GM19099 (cell line): ENCODE measurements around the gene KLK3.

ENCODE experiments used
- POLR2A ChIP-seq: IDR thresholded peaks from 3 replicates; pipeline ENCODE4 v1.6.1; 2011; ENCODE audit warnings: low read depth; ENCODE audit not compliant: insufficient read length; ENCODE audit errors: extremely low read depth

Gene KLK3

DNA sequence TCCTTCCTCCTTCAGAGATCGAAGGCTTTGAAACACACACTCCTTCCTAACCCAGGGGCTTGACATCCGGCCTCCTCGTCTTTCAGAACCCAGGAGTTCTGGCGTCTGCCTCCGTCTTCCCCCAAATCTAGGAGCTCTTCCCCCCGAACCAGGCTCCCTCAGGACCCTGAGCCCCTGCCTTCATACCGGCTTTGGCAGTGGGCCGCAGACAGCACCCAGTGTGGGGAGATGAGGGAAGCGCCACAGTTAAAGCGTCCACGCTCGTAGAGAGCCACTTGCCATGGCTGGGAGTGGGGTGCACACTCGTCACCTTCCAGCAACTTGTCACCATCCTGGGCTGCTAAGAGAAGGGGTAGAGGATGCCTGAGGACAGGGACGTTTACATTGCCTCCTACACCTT is 27.2 kb upstream of the KLK3 start:
- TF ChIP-seq POLR2A, result no peak

DNA sequence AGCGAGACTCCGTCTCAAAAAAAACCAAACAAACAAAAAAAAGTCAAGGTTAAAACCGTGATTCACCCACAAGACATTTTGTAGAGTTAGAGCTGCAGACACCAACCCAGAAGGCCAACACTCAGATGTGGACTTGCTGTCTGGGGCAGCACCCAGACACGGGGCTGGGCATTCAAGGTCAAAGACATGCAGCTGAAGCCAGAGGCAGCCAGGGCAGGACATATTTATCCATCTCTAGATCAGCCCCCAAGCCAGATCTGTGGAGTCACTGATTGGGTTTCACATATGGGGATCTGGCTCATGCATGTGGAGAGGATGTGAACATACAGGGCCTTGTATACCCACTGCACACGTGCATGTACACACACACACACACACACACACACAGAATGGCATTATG is 24.9 kb upstream of the KLK3 start:
- no peak for TF ChIP-seq POLR2A

DNA sequence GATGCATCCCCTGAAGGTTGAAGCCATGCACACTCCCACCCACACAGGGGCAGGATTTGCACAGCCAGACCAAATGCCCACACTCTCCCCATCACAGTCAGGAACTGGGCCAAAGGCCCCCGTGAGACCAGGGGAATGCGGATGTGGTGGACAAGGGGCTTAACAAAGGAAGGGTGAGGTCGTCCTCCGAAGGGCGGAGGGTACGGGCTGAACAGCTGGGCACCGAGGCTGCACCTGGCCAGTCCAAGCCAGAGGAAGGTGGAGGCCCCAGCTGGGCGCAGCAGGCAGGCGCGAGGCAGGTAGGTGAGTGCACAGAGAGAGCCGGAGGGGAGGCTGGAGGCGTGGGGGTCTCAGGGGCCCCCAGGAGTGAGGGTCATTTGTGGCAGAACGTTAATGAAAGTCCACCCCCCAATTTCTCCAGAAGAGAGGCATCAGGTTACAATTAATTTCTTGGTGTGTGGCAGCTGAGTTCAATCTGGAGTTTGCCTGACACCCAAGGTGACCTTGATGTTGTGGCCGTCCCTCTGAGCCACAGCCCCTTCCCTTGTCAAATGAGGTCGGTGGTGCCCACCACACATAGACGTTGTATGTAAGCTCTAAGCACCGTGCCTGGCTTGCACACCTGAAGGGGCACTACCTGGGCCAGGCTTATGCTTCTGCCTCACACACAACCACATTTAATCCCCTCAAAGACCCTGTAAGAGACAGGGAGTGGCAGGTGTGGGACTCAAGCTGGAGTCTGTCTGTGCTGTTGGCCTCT is 24.3 kb upstream of the KLK3 start:
- no peak for TF ChIP-seq POLR2A

DNA sequence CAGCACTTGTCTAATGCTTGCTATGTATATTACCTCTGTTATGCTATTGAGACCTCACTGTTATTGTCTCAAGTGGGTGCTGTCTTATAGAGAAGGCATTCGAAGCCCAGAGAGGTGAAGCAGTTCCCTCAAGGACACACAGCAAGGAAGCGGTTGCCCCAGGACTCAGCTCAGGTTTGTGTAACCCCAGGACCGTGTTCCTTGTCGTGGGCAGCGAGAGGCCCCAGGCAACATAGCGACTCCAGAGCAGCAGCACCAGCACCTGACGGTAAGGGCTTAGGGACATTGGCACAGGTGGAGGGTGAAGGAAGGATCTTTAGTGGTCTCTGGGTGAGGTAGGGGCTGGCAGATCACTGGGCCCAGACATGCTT is 23.7 kb upstream of the KLK3 start:
- no peak for TF ChIP-seq POLR2A

DNA sequence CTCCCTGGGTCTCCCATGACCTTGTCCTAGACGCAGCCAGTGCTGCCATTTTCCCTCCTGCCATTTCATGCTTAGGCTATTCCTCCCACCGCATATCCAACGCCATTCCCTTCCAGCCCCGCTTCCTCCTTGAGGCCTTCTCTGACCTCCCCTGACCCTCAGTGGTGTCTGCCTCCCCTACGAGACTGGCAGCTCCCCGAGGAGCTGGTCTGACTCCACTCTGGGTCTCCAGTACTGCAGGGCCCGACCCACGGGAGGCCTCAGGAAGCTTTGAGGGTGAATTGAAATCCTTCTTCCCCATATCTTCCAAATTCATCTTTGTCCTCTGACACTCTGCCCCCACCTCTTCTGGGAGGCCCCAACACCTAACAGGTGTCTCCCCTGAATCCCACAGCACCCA is 22.0 kb upstream of the KLK3 start:
- no peak for TF ChIP-seq POLR2A

DNA sequence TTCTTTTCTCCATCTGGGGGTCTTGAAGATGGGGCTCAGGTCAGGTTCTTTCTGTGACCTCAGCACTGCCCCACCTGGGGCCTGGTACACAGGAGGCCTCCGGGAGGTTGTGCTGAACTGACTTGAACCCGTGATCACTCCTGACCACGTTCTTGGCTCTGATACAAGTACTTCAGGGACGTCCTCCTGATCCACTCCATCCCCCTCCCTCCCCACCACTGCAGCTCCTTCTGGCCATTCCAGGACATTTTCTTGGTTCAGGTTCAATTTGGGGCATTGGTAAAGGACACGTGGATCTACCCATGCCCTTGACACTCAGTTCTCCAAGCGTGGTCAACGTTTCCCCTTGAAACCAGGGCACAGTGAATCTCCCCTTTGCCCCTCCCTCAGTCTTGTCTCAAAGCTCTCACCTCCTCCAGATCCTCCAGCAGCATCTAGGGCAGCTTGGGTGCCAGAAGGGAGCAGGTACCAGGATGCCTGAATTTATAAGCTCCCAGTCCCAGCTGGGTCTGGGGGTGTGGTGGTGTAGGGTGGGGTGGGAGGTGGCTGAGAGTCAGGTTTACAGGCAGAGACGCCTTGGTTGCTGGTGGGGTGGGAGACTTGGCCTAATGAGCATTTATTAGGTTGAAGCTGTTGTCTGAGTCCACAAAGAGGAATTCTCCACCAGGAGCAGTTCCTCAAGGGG is 21.5 kb upstream of the KLK3 start, which contains the start of gene KLK15:
KLK15 (minus strand) TSS at position 458 of the 685 bp plus-strand sequence. CDS start 2,082 bp downstream, outside the sequence.
- no peak for TF ChIP-seq POLR2A

DNA sequence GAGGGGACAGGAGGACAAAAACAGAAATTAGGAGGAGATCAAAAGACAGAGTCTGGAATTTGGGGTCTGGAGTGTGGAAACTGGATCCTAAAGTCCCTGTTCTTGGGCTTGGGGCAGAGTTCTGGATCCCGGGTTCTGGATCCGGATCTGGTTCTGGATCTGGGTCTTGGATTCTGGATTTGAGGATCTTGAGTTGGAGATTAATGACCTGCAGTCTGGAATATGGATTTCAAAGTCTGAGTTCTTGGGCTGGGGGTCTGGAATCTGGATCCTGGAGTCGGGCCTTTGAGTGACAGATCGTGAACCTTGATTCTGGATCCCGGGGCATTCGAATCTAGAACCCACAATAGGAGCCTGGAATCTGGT is 20.9 kb upstream of the KLK3 start:
- no peak for TF ChIP-seq POLR2A

DNA sequence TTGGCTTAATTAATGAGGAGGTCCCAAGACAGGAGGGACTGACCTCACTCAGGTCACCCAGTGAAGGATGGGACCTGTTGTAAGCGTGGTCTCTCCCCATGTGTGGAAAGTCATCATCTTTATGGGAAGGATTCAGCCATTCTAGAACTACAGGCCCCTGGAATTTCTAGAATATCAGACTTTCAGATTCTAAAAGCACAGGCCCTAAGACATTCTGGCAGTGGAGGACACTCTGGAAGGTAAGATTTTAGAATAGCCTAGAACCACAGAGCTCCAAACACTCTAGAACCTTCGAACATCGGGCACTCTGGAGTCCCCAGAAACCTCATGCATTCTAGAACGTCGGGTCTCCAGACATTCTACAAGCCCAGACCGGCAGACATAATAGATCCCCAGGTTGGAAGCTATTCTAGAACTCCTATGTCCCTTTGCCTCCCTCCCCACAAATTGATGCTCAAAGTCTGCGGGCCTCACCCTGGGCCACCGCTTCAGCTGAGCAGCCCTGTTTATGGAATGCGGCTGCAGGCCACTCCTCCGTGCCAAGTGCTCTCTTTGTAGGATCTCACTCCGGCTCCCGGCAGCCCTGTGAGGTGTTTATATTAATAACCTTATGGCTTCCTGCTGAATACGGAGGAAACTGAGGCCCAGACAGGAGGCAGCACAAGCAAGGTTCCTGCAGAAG is 19.5 kb upstream of the KLK3 start:
- TF ChIP-seq POLR2A, result no peak

DNA sequence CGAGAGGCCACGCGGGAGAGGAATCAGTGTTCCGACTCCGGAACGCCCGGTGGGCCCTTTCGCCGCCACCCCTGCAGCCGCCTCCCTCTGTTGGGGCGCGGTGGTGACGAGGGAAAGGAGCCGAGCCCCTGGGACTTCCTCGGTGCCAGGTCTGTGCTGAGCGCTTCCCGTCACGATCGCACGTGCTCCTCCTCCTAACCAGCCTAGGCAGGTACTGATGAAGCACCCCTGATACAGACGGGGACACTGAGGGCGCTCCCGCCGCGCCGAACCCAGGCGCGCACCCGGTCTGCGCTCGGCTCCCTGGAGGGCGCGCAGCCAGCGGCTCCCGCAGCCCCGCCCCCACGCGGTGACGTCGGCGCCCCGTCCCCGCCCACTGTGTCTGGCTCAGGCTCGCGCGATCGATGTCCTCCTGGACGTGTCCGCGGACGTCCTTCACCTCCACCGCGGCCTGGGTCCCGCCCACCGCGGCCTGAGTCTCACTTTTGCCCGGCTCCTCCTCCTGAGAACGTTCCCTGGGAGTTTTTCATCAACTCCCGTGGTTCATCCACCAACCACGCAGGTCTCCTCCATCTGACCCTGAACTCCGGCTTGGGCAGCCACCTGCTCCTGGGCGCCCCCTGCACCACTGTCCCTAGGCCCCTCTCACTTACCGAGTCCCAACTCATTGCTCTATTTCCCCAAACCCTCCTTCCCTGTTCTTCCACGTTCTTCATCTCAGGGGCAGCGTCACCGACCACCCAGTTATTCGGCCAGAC is 18.8 kb upstream of the KLK3 start:
- peak; percentile 80 for TF ChIP-seq POLR2A

DNA sequence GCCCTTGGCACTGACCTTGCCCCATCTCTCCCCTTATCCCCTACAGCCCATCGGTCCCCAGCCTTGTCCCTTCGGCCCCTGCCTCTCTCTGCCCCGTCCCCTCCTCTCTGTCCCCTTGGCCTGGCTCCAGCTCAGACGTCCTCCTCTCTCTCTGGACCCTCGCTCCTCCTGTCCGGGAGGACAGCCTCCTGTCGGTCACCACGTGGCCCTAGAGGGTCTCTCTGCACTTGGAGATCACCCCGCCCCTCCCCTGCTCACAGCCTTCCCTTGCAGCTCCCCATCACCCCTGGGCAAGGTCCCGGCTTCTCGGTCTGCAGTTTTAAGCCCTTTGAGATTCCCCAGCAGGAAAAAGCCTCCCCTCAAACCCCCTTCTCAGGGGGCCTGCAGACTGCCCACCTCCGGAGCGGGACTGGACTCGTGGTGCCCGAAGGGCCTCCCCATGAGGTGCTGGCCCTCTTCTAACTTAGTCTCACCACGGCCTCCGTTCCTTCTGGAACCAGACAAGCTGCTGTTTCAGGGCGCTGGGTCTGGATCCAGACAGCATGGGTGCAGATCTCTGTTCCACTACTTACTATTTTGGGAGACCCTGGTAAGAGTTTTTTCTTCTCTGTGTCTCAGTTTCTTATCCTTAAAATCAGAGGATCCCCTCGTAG is 18.0 kb upstream of the KLK3 start:
- no peak for TF ChIP-seq POLR2A

DNA sequence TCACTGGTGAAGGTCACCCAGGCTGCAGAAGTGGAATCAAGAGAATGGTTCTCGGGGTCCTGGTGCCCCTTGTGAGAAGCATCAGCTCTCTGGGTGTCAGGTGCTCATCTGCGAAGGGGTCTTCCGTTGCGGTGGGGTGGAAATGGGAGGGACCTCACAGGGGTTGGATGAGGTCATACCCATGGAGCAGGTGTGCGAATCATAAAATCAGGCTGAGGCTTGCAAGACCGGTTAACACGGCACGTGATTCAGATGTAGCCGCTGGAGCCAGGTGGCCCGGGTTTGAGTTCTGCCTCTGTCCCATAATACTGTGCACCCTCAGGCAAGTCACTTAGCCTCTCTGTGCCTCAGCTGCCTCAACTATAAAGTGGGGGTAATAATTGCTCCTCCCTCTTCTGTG is 17.4 kb upstream of the KLK3 start:
- TF ChIP-seq POLR2A, result no peak

DNA sequence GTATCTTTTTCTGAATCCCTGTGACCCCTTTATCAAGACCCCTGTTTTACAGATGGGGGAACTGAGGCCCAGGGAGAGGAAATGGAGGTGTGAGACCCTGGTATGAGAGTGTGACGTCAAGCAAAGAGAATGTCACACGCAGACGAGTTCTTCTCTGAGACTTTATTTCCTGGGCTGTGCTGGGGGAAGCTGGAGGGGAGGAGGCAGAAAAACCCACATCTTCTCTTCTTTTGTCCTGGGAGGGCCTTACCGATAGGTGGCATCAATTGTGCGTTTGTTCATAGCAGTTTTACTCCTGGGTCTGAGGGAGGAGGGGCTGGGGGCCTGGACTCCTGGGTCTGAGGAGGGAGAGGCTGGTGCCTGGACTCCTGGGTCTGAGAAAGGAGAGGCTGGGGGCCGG is 16.5 kb upstream of the KLK3 start:
- TF ChIP-seq POLR2A, result no peak

DNA sequence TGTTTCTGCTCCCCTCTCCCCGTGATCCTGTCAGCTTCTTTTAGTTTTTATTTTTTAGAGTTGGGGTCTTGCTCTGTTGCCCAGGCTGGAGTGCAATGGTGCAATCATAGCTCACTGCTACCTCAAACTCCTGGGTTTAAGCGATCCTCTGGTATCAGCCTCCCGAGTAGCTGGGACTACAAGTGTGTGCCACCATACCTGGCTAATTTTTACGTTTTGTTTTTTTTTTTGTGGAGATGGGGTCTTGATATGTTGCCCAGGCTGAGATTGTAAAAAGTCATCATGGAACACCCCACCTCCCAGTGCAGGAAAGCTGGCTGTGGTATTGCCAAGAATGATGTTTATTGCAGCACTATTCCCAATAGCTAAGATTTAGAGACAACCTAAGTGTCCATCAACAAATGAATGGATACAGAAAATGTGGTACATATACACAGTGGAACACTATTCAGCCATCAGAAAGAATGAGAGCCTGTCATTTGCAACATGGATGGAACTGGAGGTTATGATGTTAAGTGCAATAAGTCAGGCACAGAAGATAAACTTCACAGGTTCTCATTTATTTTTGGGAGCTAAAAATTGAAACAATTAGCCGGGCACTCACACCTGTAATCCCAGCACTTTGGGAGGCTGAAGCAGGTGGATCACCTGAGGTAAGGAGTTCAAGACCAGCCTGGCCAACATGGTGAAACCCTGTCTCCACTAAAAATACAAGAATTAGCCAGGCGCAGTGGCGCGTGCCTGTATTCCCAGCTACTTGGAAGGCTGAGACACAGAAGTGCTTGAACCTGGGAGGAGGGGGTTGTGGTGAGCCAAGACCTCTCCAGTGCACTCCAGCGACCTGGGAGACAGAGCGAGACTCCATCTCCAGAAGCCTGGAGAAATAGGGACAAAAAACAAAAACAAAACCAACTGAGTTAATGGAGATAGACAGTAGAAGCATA is 14.7 kb upstream of the KLK3 start:
- TF ChIP-seq POLR2A, result no peak

DNA sequence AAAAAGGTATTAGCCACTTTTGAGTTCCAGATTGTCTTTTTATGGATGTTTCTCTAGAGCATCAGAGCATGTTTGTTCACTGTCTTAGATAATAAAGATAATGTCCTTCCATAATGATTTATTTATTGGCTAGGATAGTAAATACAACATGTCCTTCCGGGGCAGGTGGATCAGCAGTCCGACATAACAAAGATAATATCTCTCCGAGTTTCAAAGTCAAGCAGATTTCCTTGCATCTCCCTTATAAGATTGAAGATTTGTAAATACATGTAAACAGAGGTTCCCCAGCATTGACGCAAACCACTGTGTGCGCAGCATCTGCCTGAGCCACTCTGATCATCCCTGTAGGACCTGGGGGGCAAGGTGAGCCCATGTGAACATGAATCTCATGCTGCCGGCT is 12.6 kb upstream of the KLK3 start:
- no peak for TF ChIP-seq POLR2A
